Astrocyte of the cerebellum (primary cell): Measurements from ENCODE around the gene CALR.
"Not testable (repeated sequence)": the region's sequence is repeated elsewhere in the genome, so short reads cannot be mapped to it uniquely, and the experiment has no call there.

Experiments used
- DNase-seq: peaks from one replicate; pipeline ENCODE4 v3.0.0-alpha.2; 2011; ENCODE audit warnings: low read depth
- H3K4me3 ChIP-seq: 2 replicates; pipeline ENCODE4 v1.5.1; 2011; ENCODE audit warnings: mild to moderate bottlenecking, low read depth, low read length, moderate library complexity
- in situ Hi-C: cut with HindIII; loops from 2 replicates; pipeline ENCODE4 v1.10.0; 2017; ENCODE audit warnings: low sequenced_read_pairs
- TF ChIP-seq, protein P1 (sequence below): IDR thresholded peaks from 2 replicates; pipeline ENCODE4 v1.5.1; 2012; ENCODE audit warnings: low read length, low read depth, moderate library complexity, mild to moderate bottlenecking; ENCODE audit errors: missing control alignments

CALR gene

DNA sequence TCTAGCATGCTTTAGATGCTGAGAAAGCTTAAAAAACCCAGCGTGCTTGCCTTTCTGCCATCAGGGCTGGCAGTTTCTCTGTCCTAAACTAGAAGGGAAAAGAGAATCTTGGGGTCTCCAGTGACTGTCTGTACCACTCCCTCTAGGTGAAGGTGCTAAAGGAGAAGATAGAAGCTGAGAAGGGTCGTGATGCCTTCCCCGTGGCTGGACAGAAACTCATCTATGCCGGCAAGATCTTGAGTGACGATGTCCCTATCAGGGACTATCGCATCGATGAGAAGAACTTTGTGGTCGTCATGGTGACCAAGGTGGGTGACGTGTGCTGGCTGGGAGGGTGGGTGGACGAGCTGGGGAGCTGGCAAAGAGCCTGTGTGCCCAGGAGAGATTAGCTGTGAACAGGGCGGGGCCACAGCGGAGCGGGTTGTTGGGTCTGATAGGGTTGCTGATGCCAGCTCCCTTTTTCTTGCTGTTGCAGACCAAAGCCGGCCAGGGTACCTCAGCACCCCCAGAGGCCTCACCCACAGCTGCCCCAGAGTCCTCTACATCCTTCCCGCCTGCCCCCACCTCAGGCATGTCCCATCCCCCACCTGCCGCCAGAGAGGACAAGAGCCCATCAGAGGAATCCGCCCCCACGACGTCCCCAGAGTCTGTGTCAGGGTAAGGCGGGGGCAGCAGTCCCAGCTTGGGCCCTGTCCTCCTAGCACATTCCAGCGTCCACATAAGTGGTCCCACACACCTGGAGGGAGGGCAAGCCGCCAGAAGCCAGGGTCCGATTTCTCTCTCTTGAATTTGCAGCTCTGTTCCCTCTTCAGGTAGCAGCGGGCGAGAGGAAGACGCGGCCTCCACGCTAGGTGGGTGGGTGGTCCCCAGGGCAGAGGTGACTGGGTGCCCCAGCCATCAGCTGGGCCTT is 9.5 kb downstream of the CALR start:
- DNase-seq: no peak
- TF ChIP-seq, protein P1, sequence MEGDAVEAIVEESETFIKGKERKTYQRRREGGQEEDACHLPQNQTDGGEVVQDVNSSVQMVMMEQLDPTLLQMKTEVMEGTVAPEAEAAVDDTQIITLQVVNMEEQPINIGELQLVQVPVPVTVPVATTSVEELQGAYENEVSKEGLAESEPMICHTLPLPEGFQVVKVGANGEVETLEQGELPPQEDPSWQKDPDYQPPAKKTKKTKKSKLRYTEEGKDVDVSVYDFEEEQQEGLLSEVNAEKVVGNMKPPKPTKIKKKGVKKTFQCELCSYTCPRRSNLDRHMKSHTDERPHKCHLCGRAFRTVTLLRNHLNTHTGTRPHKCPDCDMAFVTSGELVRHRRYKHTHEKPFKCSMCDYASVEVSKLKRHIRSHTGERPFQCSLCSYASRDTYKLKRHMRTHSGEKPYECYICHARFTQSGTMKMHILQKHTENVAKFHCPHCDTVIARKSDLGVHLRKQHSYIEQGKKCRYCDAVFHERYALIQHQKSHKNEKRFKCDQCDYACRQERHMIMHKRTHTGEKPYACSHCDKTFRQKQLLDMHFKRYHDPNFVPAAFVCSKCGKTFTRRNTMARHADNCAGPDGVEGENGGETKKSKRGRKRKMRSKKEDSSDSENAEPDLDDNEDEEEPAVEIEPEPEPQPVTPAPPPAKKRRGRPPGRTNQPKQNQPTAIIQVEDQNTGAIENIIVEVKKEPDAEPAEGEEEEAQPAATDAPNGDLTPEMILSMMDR: no peak
- no peak overlapping the region for H3K4me3 ChIP-seq
- in situ Hi-C loops: no loop called here

DNA sequence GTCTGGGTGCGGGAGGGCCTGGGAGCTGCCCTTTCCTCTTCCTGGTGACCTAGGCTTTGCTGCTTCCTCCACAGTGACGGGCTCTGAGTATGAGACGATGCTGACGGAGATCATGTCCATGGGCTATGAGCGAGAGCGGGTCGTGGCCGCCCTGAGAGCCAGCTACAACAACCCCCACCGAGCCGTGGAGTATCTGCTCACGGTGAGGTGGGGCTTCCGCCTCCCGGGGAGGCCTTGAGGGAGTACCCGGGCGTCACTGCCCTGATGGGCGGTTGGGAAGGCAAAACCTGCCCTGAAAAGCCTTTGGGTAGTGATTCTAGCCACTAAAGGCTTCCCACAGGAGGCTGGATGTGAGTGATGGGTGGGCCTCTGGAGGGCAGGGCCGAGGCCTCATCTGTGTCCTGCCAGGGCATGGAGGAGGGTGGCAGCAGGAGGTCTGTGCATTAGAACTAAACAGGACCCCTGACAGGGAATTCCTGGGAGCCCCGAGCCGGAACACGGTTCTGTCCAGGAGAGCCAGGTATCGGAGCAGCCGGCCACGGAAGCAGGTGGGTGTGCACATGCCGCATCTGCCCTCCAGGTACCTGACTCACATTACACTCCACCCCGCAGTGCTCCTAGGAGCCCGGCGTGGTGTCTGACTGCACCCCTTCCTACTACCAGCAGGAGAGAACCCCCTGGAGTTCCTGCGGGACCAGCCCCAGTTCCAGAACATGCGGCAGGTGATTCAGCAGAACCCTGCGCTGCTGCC is 10.4 kb downstream of the CALR start:
- DNase-seq: no peak
- H3K4me3 ChIP-seq: no peak overlapping the region
- in situ Hi-C loops: no loop called here
- TF ChIP-seq, protein P1: no peak

DNA sequence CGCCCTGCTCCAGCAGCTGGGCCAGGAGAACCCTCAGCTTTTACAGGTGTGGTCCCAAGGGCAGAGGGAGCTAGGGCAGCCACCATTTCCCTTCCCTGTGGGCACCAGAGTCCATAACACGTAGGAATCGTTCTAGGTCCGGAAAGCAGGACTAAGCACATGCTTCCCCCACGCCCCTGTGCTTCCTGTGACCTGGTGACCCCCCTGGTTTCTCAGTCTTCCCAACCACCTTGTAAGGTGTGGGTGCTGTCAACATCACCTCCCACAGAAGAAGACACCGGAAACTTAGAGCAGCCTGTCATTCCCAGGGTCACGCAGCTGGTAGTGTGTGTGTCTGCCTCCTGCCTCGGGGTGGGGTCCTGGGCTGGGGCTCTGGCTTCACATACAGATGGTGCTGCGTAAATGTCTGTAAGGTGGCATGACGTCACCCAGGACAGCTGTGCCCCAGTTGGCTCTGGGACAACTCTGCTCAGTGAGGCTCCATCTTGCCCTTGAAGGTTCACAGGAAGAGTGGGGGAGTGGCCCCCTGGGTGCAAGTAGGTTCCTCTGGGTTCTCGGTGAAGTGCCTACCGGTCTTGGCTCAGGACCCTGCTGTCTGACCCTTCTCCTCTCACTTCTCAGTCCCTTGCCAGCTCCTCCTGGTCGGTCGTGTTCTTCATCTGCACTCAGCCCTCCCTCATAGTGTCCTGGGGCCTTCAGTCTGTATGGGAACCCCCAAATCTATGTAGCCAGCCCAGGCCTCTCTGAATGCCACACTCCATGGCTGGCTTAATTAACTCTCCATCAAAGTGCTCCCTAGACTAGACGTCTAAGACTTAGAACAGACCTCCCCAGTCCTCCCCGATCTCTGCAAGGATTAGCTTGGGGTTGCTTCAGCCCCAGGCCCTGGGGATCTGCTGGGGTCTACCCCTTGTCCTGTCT is 11.2 kb downstream of the CALR start:
- TF ChIP-seq, protein P1: no peak
- in situ Hi-C loops: no loop called here
- no peak overlapping the region for H3K4me3 ChIP-seq
- no peak for DNase-seq

DNA sequence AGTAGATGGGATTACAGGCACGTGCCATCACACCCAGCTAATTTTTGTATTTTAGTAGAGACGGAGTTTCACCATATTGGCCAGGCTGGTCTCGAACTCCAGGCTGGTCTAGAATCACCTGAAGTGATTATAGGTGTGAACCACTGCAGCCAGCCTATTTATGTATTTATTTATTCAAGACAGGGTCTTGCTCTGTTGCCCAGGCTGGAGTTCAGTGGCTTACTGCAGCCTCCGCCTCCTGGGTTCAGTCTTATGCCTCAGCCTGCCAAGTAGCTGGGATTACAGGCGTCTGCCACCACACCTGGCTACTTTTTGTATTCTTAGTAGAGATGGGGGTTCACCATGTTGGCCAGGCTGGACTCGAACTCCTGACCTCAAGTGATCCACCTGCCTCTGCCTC is 13.6 kb downstream of the CALR start:
- H3K4me3 ChIP-seq, in situ Hi-C loops, DNase-seq: not testable (repeated sequence)

DNA sequence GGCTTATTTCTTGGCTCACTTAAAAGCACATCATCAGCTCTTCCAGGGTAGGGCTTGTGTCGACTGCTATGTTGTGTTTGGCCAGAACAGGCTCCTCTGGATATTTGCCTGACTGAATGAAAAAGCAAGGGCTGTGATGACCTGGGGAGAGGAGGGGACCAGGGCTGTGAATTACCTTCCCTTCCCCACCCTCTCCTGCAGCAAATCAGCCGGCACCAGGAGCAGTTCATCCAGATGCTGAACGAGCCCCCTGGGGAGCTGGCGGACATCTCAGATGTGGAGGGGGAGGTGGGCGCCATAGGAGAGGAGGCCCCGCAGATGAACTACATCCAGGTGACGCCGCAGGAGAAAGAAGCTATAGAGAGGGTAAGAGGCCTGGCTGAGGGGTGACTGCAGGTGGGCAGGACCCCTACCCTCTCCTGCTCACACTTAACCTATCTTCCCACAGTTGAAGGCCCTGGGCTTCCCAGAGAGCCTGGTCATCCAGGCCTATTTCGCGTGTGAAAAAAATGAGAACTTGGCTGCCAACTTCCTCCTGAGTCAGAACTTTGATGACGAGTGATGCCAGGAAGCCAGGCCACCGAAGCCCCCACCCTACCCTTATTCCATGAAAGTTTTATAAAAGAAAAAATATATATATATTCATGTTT is 14.2 kb downstream of the CALR start:
- in situ Hi-C loops: no loop called here
- DNase-seq: peak; percentile 70
- no peak overlapping the region for H3K4me3 ChIP-seq
- TF ChIP-seq, protein P1: no peak

DNA sequence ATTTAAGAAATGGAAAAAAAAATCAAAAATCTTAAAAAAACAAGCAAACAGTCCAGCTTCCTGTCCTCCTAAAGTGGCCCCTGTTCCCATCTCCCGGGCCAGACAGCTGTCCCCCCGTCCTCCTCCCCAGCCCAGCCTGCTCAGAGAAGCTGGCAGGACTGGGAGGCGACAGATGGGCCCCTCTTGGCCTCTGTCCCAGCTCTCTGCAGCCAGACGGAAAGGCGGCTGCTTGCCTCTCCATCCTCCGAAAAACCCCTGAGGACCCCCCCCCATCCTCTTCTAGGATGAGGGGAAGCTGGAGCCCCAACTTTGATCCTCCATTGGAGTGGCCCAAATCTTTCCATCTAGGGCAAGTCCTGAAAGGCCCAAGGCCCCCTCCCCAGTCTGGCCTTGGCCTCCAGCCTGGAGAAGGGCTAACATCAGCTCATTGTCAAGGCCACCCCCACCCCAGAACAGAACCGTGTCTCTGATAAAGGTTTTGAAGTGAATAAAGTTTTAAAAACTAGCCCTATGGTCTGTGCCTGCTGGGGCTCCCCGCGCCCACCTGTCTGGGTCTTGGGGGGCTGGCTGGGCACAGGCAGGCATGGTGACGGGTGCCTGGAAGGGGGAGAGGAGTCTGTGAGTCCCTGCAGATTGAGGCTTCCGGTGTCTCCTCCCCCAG is 14.9 kb downstream of the CALR start:
- DNase-seq: no peak
- in situ Hi-C loops: no loop called here
- TF ChIP-seq, protein P1: no peak
- H3K4me3 ChIP-seq: no peak overlapping the region
